Ureter (tissue), 1 donor: ENCODE measurements around the gene SLC22A4. TPM values are rescaled to one million over a fixed set of nuclear protein-coding genes. Genes with fewer than 3 reads are reported as not detected.
A peak's percentile ranks its signal among the peaks of the same experiment; 100 is the strongest.

Experiments used
- DNase-seq: peaks from one replicate; pipeline ENCODE4 v3.0.0-alpha.2; 2020; ENCODE audit warnings: low spot score
- total RNA-seq: library from RNA; stranded (reverse); gene quantifications from one replicate; pipeline ENCODE4 v1.2.4, GENCODE V29; 2023
- donor health status: DM: yes; HTN: yes; CAD: no.

Gene SLC22A4
- total RNA-seq, 1 donor from 2014 or later, result 3.1 TPM

DNA sequence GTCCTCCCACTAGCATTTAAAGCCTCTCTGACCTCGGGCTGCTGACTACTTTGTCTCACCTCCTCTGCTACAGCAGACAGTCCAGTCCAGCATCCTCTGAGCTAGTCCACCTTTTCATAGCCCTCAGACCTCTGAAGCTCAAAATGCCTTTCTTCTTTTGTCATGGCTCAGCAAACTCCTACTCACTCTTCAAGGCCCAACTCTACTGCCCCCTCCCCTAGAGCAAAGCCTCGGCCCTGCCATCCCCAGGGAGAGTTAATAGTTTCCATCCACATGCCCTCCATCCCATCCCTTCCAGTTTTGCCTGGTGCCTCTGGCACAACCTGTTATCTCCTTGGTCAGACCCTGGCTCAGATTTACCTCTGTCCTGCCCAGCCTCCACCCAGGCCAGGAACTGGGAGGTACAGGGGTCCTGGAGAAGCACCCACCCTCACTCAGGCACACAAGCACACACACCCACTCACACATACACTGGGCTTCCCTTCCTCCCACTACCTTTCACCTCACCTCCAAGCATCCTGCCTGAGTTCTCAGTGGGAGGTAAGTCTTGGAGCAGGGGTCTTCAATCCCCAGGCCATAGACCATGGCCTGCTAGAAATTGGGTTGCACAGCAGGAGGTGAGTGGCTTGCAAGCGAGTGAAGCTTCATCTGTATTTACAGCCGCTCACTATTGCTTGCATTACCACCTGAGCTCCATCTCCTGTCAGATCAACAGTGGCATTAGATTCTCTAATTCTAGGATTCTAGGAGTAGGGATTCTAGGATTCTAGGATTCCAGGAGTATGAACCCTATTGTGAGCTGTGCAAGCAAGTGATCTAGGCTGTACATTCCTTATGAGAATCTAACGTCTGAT, 18.6 kb upstream of the SLC22A4 start:
- no peak for DNase-seq

DNA sequence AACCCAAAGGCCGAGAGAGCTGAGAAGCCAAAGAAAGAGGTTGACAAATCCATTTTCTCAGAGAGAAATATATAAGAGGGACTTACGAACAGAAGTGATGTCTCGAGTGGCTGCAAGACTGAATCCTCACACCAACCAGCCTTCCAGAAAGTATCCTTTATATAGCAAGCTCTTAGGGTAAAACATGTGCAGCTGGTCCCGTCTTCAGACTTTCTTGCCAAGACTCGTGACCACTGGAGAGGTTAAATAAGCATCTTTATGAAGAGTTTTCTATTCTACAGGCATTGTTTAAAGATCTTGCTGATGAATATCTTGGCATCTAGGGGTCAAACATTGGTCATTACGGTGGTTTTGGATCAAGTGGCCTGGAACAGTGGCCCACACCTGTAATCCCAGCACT, 16.9 kb upstream of the SLC22A4 start:
- no peak for DNase-seq

DNA sequence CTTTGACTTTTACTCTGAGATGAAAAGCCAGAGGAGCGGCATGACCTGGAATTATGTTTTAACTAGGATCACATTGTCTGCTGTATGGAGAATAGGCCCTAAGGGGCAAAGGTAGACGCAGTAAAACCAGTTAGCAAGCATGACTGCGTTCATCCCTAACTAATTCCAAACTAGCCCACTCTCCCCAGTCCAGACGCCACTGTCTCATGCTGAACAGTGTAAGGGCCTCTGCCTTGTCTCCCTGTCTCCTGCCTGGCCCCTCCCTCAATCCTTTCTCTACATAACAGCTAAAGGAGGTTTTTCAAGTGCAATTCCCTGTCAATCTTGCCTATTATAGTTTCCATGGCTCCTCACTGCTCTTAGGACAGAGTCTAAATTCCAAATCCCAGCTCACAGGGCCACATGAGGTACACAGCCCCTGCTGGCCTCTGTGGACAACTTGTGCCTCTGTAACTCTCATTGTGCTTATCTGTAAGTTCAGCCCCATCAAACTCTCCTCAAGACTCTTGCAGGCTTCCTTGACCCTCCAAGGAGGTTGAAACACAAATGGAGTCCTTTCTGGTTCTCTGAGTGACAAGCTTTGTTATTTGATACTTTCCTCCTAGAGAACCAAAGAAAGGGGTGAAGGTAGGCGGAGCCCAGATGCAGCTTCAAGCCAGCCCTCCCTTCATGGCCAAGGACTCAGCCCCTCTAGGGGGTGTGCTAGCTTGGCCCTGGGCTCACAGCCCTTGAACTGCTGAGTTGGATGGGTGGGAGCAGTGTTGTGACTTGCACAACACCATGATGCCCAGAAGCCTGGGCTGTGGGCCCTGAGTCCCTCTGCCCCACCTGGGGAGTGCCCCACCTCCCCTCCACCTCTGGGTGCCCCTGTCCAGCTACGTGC, 16.0 kb upstream of the SLC22A4 start:
- no peak for DNase-seq

DNA sequence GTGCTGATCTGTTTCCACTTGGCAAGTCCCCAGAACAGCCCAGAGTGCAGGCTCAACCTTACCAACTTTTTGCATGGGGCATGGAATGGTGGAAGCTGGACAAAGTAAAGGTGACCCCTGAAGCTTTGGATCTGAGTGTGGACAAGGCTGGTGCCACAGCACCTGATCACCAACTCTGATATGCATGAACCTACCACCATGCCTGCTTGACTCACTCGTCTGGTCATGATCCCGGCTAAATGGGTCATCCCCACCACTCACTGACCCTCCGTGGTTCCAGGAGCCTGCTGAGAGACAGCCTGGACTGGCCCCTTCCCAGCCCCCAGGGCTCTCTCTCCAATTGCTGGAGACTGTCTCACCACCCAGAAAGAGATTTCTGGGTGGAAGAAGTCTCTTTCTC, 14.4 kb upstream of the SLC22A4 start:
- DNase-seq, result no peak

DNA sequence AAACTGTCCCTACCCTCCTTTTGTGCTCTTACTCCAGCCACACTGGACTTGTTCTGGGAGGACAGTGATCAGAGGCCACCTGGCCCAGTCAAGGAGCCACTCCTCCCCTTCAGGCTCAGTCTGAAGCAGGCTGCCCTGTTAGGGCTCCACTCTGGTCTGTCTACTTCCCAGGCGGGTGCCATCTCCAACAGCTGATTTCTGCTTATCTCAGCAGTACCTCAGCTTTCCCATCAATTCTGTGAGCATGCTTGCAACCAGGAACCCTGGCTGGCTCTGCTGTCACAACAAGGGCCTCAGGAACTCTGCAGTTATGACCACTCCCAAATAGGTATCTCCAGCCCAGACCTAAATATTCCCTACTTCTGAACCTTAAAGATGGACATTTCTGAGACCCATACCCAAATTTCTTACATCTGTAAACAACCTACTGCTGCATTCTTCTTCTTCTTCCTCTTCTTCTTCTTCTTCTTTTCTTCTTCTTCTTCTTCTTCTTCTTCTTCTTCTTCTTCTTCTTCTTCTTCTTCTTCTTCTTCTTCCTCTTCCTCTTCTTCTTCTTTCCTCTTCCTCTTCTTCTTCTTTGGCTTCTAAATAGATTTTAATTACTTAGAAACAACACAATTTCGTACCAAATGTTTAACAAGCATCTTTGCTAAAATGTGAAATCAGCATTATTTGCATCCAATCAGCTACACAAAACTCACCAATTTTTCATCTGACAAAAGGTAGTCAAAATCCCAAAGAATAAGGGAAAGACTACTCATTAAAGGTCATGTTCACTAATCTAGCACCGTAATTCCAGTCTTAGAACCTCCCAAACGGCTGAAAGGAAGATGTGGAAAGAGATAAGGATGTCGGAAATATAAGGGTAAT, 13.6 kb upstream of the SLC22A4 start:
- DNase-seq, result no peak

DNA sequence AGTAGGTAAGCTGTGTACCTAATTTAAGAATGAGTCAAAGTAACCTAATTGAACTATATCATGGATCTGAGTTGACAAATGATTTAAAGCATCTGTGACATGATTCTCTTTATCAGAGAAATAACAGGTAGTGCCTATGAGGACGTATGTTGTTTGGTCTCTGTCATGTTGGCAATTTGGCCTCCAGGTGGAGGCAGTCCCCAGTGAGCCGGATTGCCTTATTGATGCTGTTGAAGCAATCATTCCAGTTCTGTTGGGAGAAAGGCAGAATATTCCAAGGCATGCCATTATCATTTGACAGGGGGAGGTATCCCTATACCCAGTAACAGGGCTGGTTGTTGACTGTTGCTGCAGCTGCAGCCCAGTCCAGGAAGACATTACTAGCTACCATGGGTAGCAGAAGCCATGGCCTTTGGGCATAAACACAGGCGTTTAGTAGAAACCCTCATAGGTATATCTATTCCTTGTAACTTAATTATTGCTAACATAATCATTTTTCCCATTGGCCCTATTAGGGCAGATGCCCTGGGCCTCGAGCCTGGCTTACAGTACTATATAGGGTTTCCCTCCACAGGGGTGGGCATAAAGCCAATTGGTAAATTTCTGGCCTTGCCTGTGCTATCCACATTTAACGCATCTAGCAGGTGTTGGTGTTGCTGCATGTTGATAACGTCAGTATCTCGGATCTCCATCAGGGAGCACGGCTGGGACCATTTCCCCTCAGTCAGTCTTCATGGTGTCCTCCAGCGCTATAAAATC, 12.2 kb upstream of the SLC22A4 start:
- peak; percentile 34 for DNase-seq

DNA sequence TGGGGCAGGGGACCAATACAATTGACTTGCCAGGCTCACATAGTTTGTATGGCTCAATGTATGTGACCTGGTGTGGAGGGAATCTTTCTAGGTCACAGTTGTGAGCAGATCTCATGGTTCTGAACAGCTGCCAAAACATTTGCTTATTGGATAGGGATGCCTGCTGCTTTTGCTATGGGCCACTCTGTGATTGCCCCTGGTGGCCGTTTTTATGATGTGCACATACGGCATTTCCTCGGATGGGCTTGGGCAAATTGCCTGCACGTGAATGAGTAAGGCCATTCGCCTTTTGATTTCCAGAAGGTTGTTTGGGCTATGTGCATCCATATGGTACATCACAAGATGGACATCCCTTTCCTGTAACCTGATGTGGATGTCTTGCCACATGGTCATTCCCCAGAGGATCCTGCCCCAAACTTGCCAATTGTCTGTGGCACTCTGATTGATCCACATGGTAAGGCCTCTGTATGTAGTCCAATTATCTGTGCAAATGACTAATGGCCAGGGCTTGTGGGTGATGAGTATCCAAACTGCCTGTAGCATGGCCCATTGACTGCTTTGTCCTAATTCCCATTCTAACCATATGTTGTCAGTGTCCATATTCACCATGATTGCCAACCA, 10.7 kb upstream of the SLC22A4 start:
- no peak for DNase-seq

DNA sequence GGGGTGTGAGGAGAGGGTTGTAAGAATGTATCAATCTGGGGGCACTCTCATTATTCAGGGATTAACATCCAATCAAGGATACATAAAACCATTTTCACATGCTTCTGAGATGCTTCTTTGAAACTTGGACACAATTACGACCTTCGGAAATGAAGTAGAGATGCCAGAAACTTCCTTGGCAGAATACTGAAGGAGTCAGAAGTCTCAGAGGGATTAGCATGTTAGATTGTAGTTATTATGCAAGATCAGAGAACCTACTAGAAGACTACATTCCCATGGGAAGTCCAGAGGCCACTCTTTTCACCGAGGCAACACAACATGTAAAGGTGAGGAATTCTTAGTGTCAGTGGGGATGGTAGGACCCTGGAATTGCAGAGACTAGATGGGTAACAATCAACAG, 5.1 kb upstream of the SLC22A4 start:
- no peak for DNase-seq

DNA sequence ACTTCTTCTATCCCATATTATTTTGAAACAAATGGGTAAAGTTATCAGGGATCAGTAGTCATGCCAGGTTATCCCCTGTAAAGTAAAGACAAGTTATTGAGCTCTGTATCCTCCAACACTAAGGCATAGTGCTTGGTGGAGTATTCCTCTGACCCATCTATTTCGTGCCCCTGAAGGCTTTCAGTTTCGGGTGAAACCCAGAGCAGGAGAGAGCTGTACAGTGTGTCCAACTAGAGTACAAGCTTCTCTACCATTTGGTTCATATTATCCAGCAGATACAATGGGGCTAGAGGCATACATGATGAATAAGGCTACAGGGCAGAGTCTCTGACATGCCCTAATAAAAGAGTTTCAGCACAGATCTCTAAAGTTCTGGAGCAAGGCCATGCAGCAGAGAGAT, 3.2 kb upstream of the SLC22A4 start:
- DNase-seq, result no peak

DNA sequence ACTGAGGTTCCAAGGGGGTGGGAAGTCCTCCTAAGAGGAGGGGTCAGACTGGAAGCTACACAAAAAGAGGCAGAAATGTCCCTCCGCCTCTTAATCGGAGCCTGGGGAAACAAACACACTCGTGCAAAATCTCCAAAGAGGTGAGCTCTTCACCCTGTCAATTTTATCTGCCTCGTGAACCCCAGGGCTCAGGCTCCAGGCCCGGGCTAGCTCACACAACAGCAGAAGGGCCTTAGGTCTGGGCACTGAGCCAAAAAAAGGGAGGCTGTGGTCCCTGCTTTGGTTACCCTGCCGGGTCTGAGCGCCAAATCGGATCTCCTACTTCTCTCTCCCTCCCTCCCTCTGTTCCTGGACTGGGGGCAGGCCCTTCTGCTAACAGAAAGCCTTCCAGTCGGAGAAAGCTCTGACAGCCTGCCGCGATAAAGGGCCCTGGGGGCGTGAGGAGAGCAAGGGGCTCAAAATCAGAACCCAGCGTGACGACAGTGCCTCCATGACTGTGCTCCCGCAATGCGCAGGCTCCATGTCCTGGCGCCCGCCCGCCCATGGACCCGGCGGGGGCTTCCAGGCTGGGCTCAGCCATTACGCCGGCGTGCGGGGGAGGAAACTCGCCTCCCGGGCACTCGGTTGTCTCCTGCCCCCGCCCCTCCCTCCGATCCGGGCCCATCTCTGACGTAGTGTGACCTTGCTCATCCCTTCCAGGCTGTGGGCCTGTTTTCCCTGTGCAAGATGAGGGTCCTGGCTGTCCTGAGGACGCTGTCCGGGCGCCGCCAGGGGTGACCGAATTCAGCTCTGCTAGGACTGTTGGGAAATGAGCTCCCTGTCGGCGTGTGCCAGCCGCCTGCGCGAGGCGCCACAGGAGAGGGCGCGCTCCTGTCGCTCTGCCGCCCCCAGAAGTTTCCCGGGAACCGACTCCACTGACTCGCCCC, 865 bp upstream of the SLC22A4 start:
- DNase-seq, result peak; percentile 88

DNA sequence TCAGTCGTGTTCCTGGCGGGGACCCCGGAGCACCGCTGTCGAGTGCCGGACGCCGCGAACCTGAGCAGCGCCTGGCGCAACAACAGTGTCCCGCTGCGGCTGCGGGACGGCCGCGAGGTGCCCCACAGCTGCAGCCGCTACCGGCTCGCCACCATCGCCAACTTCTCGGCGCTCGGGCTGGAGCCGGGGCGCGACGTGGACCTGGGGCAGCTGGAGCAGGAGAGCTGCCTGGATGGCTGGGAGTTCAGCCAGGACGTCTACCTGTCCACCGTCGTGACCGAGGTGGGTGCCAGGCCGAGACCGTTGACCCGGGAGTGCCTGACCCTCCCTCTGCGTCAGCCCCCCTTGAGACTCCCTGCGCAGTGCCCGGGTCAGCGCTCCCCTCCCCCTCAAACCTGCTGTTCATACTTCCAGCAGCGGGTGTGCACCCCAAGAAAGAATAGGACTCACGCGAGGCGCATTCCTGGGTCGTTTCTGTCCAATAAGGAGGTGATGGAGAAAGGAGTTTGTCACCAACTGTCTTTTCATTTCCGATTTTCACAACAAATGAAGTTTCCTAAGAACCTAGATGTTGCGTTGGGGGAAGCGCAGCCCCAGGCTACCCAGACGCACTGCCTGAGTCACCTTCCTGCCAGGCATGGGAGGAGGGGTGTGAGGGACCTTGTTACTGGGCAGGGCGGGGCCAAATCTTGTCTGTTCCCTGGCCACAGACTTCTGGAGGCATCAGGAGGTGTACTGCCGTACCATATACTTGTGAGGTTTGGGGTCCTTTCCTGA, 722 bp downstream of the SLC22A4 start:
- peak; percentile 80 for DNase-seq

DNA sequence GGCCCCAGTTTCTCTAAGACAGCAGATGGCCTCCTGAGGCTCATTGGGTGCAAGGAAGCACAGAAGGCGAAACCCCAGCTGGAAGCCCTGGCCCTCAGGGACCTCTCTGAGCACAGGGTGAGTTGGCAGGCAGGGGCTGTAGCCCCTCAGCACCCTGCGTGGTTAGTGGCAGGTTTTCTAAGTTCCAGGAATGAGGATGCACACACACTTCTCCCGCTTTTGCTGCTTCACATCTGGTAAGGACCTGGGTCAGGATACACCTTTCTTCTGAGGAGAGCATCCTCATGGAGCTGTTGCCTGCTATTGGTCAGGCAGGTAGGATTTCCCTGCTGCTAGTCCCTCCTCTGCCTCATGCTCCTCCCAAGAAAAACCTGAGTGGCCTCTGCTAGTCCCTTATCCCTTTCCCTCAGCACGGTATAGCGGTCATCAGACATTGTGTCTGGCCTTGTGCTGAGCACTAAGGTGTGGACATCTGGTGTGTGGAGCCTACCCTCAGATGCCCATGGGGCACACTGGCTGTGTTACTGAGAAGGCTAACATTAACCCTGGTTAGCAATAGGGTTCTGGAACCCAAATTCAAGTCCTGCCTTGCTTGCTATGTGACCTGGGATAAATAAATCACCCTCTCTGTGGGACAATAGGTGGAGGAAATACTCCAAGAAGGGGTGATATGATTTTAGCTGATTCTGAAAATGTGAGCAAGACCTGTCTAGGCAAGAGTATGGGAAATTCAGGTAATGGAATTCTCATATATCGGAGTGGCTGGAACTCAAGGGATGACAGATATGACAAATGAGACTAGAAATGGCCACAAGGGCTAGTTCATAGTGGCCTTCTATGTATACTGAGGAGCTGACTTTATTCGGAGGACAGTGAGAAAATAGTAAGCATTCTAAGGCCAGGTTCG, 1.6 kb downstream of the SLC22A4 start:
- no peak for DNase-seq

DNA sequence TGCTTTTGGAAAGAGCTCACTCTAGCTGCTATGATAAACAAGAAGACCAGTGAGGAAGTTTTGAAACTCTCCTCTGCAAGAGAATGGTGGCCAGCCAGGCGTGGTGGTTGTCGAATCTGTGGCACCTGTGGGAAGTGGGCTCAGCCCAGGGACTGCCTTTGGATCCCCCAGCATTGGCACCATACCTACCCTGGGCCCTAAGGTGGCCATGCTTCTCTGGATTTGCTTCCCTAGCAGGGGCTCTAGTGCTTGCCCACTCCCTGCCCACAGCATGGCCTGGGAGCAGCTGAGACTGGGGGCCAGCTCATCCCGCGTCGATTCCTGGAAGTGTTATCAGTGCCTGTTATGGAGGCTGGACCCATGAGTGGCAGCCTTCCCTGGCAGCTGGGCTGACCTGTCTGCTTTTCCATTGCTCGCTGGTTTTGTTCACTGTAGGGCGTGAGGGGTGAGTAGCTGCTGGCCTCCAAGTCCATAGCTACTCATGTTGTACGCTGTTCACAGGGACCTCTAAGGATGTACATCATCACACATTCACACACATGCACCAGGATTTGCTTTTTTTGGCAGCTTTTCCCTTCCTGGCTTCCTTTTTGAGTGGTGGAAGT, 2.3 kb downstream of the SLC22A4 start:
- DNase-seq, result no peak

DNA sequence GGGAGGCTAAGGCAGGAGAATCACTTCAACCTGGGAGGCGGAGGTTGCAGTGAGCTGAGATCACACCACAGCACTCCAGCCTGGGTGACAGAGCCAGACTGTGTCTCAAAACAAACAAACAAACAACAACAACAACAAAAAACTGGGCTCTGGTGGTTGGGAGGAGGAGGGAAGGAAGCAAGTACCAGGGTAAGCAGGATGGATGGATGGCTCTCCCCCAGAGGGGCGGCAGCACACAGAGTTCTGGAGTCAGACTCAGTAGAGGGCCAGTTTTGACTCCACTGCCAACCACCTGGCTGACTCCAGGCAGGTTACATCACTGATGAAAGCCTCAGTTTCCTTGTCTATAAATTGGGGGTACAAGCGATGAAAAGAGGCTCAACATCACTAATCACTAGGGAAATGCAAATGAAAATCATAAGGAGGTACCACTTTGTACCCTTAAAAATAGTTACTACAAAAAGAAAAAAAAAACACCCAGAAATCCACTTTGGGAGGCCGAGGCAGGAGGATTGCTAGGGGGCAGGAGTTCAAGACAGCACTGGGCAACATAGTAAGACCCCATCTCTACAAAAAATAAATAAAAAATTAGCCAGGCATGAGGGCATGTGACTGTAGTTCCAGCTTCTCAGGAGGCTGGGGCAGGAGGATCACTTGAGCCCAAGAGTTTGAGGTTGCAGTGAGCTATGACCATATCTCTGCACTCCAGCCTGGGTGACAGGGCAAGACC, 3.2 kb downstream of the SLC22A4 start:
- DNase-seq, result no peak

DNA sequence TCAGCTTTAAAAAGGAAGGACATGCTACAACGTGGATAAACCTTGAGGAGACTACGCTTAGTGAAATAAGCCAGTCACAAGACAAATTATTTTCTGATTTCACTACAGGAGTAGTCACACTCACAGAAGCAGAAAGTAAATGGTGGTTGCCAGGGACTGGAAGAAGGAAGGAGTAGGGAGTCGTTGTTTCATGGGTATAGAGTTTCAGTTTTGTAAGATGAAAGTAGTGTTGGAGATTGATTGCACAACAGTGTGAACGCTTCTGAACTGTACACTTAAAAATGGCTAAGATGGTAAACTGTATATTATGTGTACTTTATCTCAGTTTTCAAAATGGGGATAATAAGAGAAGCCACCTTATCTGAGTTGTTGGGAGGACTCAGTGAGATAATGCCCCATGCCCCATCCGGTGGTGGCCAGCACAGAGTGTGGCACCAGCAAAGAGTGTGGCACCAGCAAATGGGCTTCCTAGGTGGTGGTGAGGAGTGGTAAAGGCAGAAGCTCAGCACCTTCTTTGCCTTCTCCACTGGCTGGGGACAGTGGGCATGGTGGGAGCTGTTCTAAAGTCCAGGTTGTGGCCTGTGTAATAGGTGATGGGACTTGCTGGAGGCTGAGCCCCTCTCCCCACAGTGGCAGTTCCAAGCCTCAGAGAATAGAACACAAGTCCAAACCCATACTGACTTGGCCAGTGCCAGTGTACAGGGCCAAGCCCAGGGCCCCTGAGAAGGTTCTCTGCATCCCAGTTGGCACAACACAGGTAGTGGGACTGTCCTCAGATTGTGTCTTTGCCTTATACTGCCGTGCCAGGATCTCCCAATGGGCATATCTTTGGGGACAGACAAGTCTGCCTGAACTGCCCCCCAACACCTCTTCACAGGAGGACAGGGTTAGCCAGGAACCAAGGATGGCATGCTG, 4.4 kb downstream of the SLC22A4 start:
- DNase-seq, result no peak

DNA sequence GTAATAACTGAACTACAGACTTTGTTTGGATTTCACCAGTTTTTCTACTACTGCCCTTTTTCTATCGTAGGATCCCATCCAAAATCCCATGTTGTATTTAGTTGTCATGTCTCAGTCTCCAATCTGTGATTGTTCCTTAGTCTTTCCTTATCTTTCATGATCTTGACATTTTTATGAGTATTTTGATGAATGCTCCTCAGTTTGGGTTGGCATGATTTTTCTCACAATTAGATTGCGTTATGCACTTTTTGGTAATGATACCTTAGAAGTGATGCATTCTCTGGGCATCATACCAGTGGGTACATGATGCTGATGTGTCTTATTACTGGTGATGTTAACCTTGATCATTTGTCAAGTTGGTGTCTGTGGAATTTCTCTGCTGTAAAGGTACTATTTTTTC, 5.7 kb downstream of the SLC22A4 start:
- no peak for DNase-seq
